ENCODE data around the gene PVALEF.

- TF ChIP-seq CTCF (conservative IDR thresholded peaks at IDR 0.05 in 1 of 2, IDR thresholded peaks at IDR 0.05 in 1 of 2; ENCODE audit: low read depth in 1 of 2, low read length in 2 of 2) (no peak), EZH2 (IDR thresholded peaks at IDR 0.05; ENCODE audit: low read length, missing control alignments) (no peak)
Observed at GRCh38 chr17:81150377-81151077, 14.8 kb upstream of the PVALEF start.
